ENCODE results near the gene GABRB1. TPM values are rescaled to one million over a fixed set of nuclear protein-coding genes. Genes with fewer than 3 reads are reported as not detected.

Gene GABRB1
- total and polyA plus RNA-seq, 2 of the 8 experiments (the other 6 are each of a cell fraction or from before 2014, with no cell fraction given): 0.22 to 0.38 TPM

DNA sequence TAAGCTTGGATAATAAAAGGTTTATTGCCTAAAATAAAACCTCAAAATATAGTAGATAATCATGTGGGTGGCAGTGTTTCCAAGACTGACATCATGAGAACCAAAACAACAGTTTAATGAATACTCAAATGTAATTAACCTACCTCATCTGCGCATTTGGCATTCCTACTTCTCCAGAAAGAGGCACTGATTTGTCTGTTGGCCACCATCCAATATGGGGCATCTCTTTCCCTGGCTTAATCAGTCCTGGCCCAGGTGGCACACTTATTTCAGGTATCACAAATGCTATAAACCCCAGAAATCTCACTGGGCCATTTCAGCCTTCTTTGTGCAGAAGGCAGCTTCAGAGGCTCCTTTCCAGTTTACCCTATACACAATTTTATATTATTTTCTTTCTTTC is 239.9 kb downstream of the GABRB1 start:
- Histone ChIP-seq H2BK120ac (replicated peaks; ENCODE audit: low read depth, low read length) (no peak overlapping the region), H2BK5ac (ENCODE audit: low read depth, low read length) (no peak overlapping the region), H3K4me3 (ENCODE audit: extremely low read depth in 1 of 4, insufficient read depth in 2 of 4, low read depth in 3 of 4, low read length in 4 of 4) (no peak overlapping the region), H3K27me3 (replicated peaks in 1 of 4; ENCODE audit: control insufficient read depth in 3 of 4, extremely low read depth in 1 of 4, insufficient read depth in 3 of 4, low read length in 3 of 4) (peaks cover 0 to 2% (median 0%) of the 10 kb centered on the region in 4 experiments; a peak in 2 of 7 replicates), H3K9ac (replicated peaks in 1 of 4; ENCODE audit: extremely low read depth in 1 of 4, low read depth in 3 of 4, low read length in 3 of 4) (no peak overlapping the region), H3K23ac (ENCODE audit: insufficient read length) (no peak overlapping the region), H2BK20ac (ENCODE audit: low read length) (no peak overlapping the region), H3K56ac (replicated peaks; ENCODE audit: insufficient read length, low read depth, low read length) (no peak overlapping the region), H3K79me1 (ENCODE audit: low read depth, low read length) (no peaks in the 10 kb centered on the region), H3K4ac (replicated peaks; ENCODE audit: insufficient read length, low read depth, low read length) (no peak overlapping the region), H4K5ac (ENCODE audit: insufficient read length, low read depth, low read length) (no peak overlapping the region), H4K91ac (replicated peaks; ENCODE audit: insufficient read length, low read length) (no peak overlapping the region), H3K4me1 (replicated peaks in 1 of 4; ENCODE audit: control insufficient read depth in 3 of 4, insufficient read depth in 4 of 4, low read length in 3 of 4) (no peaks in the 10 kb centered on the region), H3K9me3 (ENCODE audit: insufficient read depth in 2 of 2, low read depth in 1 of 2, low read length in 1 of 2) (no peaks in the 10 kb centered on the region), H2AFZ (ENCODE audit: low read length) (no peak overlapping the region), H3K23me2 (ENCODE audit: low read depth, low read length) (no peaks in the 10 kb centered on the region), H3K27ac (ENCODE audit: low read depth, low read length) (no peak overlapping the region), H4K8ac (ENCODE audit: extremely low read depth, insufficient read depth, low read length) (no peak overlapping the region), H2BK12ac (ENCODE audit: low read depth, low read length) (no peak overlapping the region), H4K20me1 (replicated peaks in 1 of 2; ENCODE audit: control insufficient read depth in 1 of 2, insufficient read depth in 2 of 2, low read length in 2 of 2) (no peaks in the 10 kb centered on the region), H3K79me2 (ENCODE audit: control insufficient read depth in 1 of 2, insufficient read depth in 2 of 2, low read length in 2 of 2) (no peaks in the 10 kb centered on the region), H3K36me3 (ENCODE audit: control insufficient read depth in 2 of 4, insufficient read depth in 4 of 4, low read length in 3 of 4) (no peaks in the 10 kb centered on the region), H3K4me2 (ENCODE audit: insufficient read depth in 1 of 2, low read depth in 2 of 2, low read length in 2 of 2) (no peak overlapping the region), H3K18ac (ENCODE audit: extremely low read depth, low read length) (no peak overlapping the region), H3K14ac (ENCODE audit: insufficient read length) (no peak overlapping the region), H2AK5ac (ENCODE audit: low read depth, low read length) (no peak overlapping the region), H2BK15ac (ENCODE audit: low read length) (no peak overlapping the region)
- WGBS, 2 experiments (ENCODE audit: extremely low coverage in 1 of 2, insufficient coverage in 1 of 2, insufficient read length in 1 of 2, insufficient replicate concordance in 2 of 2, low coverage in 1 of 2, low lambda C conversion rate in 2 of 2, missing lambda C conversion rate in 1 of 2): 94% methylated on average over 1 of the region's 1 CpG; no CpG with 5 or more reads in 1 of the 2 experiments
- ChIA-PET POLR2A (ENCODE audit: partially characterized antibody) (no interaction called here), CTCF (ENCODE audit: partially characterized antibody) (no interaction called here)
- no peak for FAIRE-seq
- TF ChIP-seq PHF8 (conservative IDR thresholded peaks at IDR 0.05; ENCODE audit: low read depth, low read length): no peak
- TF ChIP-seq ATF2 (IDR thresholded peaks at IDR 0.05; ENCODE audit: low read length): no peak
- TF ChIP-seq SIN3A (conservative IDR thresholded peaks at IDR 0.05 in 1 of 2, IDR thresholded peaks at IDR 0.05 in 1 of 2; ENCODE audit: low read depth in 1 of 2, low read length in 2 of 2): no peak
- TF ChIP-seq GABPA (IDR thresholded peaks at IDR 0.05; ENCODE audit: borderline replicate concordance, insufficient read depth, low read length): no peak
- TF ChIP-seq, protein P1, sequence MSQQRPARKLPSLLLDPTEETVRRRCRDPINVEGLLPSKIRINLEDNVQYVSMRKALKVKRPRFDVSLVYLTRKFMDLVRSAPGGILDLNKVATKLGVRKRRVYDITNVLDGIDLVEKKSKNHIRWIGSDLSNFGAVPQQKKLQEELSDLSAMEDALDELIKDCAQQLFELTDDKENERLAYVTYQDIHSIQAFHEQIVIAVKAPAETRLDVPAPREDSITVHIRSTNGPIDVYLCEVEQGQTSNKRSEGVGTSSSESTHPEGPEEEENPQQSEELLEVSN (IDR thresholded peaks at IDR 0.05): no peak
- TF ChIP-seq CHD2 (IDR thresholded peaks at IDR 0.05; ENCODE audit: low read length): no peak
- no peak for TF ChIP-seq JUN (IDR thresholded peaks at IDR 0.05; ENCODE audit: low read depth, low read length)
- no peak for TF ChIP-seq RFX5 (IDR thresholded peaks at IDR 0.05; ENCODE audit: borderline replicate concordance, low read depth, low read length)
- no peak for TF ChIP-seq RBBP5 (IDR thresholded peaks at IDR 0.05; ENCODE audit: borderline replicate concordance, low read depth, low read length)
- no peak for TF ChIP-seq GTF2F1 (IDR thresholded peaks at IDR 0.05; ENCODE audit: borderline replicate concordance, low read depth, low read length)
- no peak for DNase-seq (ENCODE audit: low read depth in 1 of 2, low spot score in 2 of 2)

Data from H1 (cell line).